Activated B cell treated with CpG ODN at 0.5 μM for 24 hours (primary cell): ENCODE results near the gene SARS2. TPM values are rescaled to one million over a fixed set of nuclear protein-coding genes. Genes with fewer than 3 reads are reported as not detected.

Experiments used
- ATAC-seq: fragments of 200-7000 bp; cut with Tn5 transposase; one replicate; pipeline ENCODE4 v1.10.0; 2021; ENCODE audit warnings: low read depth, mild to moderate bottlenecking, moderate library complexity
- CTCF ChIA-PET: fragments of 350-600 bp; sonication (Branson Sonifier 250); formaldehyde crosslinking; loops from one replicate; lab custom pipeline; 2021; ENCODE audit warnings: antibody characterized with exemption; lab: Charles Lee
- POLR2A ChIA-PET: fragments of 350-600 bp; sonication (Branson Sonifier 250); formaldehyde crosslinking; loops from one replicate; lab custom pipeline; 2021; ENCODE audit warnings: antibody characterized with exemption; lab: Charles Lee
- DNase-seq: peaks from one replicate; pipeline ENCODE4 v3.0.0; 2022
- H3K27ac Mint-ChIP-seq: one replicate; pipeline ENCODE4 v1.8.0; 2020; ENCODE audit warnings: mixed read lengths
- H3K27me3 Mint-ChIP-seq: one replicate; pipeline ENCODE4 v1.8.0; 2021; ENCODE audit warnings: mixed read lengths
- H3K36me3 Mint-ChIP-seq: one replicate; pipeline ENCODE4 v1.8.0; 2021; ENCODE audit warnings: low read depth, mixed read lengths
- H3K4me1 Mint-ChIP-seq: one replicate; pipeline ENCODE4 v1.8.0; 2021; ENCODE audit warnings: mixed read lengths
- H3K4me3 Mint-ChIP-seq: one replicate; pipeline ENCODE4 v1.8.0; 2020; ENCODE audit warnings: mild to moderate bottlenecking, mixed read lengths
- H3K9me3 Mint-ChIP-seq: one replicate; pipeline ENCODE4 v1.8.0; 2020; ENCODE audit warnings: mixed read lengths
- CTCF ChIP-seq: fragments of 200-600 bp; IDR thresholded peaks from one replicate; pipeline ENCODE4 v1.8.0; 2022; ENCODE audit warnings: antibody characterized with exemption, mild to moderate bottlenecking
- intact Hi-C: fragments of 100-400 bp; cut with micrococcal nuclease; formaldehyde crosslinking; loops from one replicate; pipeline ENCODE4 v1.15.1; 2024
- total RNA-seq: library from RNA; stranded (reverse); gene quantifications from 2 replicates; pipeline ENCODE4 v1.2.3, GENCODE V29; 2022

Gene SARS2
- total RNA-seq, 1 donor from 2014 or later = 50.9 TPM

GRCh38 chr19:38893341-38893771 is 37.2 kb downstream of the SARS2 start:
- Mint-ChIP-seq H3K4me1 (peaks cover 11% of the 10 kb centered on the region), H3K27ac (no peak overlapping the region), H3K36me3 (peaks cover 26% of the 10 kb centered on the region), H3K9me3 (no peaks in the 10 kb centered on the region), H3K4me3 (no peak overlapping the region), H3K27me3 (no peaks in the 10 kb centered on the region)
- TF ChIP-seq CTCF = no peak
- no peak for DNase-seq
- no peak for ATAC-seq
- ChIA-PET CTCF (no interaction called here), POLR2A (no interaction called here)
- intact Hi-C loops = no loop called here

- Mint-ChIP-seq H3K4me1 (peaks cover 8% of the 10 kb centered on the region), H3K36me3 (peaks cover 27% of the 10 kb centered on the region), H3K4me3 (no peak overlapping the region), H3K9me3 (no peaks in the 10 kb centered on the region), H3K27ac (no peak overlapping the region), H3K27me3 (no peaks in the 10 kb centered on the region)
- no peak for TF ChIP-seq CTCF
- intact Hi-C loops = no loop called here
- POLR2A ChIA-PET = no interaction called here
- no peak for ATAC-seq
- DNase-seq = no peak
- CTCF ChIA-PET = no interaction called here
Measured at GRCh38 chr19:38892841-38893240, 37.7 kb downstream of the SARS2 start.

GRCh38 chr19:38891771-38892170 is 38.8 kb downstream of the SARS2 start:
- no peak for ATAC-seq
- peaks cover 1% of the 10 kb centered on the region for H3K4me1 Mint-ChIP-seq
- peaks cover 27% of the 10 kb centered on the region for H3K36me3 Mint-ChIP-seq
- CTCF ChIA-PET = no interaction called here
- POLR2A ChIA-PET = interaction anchor here (0.8 kb wide), 1 partner anchor 97 kb away, joined by 3 read pairs; no protein-coding TSS in a partner anchor
- H3K4me3 Mint-ChIP-seq = no peak overlapping the region
- H3K27ac Mint-ChIP-seq = no peak overlapping the region
- DNase-seq = no peak
- TF ChIP-seq CTCF = no peak
- H3K27me3 Mint-ChIP-seq = no peaks in the 10 kb centered on the region
- H3K9me3 Mint-ChIP-seq = no peaks in the 10 kb centered on the region
- intact Hi-C loops = no loop called here

GRCh38 chr19:38890686-38891085 is 39.9 kb downstream of the SARS2 start:
- ChIA-PET CTCF (no interaction called here), POLR2A (interaction anchor here (0.7 kb wide), 1 partner anchor 42 kb away, joined by 3 read pairs; no protein-coding TSS in a partner anchor)
- intact Hi-C loops = no loop called here
- TF ChIP-seq CTCF = no peak
- no peaks in the 10 kb centered on the region for H3K4me1 Mint-ChIP-seq
- H3K27me3 Mint-ChIP-seq = no peaks in the 10 kb centered on the region
- H3K36me3 Mint-ChIP-seq = peaks cover 27% of the 10 kb centered on the region
- H3K9me3 Mint-ChIP-seq = no peaks in the 10 kb centered on the region
- no peak for DNase-seq
- H3K4me3 Mint-ChIP-seq = no peak overlapping the region
- H3K27ac Mint-ChIP-seq = no peak overlapping the region
- no peak for ATAC-seq

GRCh38 chr19:38889803-38890202 is 40.8 kb downstream of the SARS2 start:
- H3K9me3 Mint-ChIP-seq = no peaks in the 10 kb centered on the region
- H3K36me3 Mint-ChIP-seq = peaks cover 27% of the 10 kb centered on the region
- ChIA-PET POLR2A (interaction anchor here (0.5 to 1.4 kb wide), 3 partner anchors 11 to 38 kb away, joined by 4 read pairs; partner anchors contain the start of gene RINL), CTCF (interaction anchor here (0.7 to 1.3 kb wide), 2 partner anchors 41 to 58 kb away, joined by 3 read pairs; partner anchors contain the start of gene ECH1)
- H3K4me3 Mint-ChIP-seq = no peak overlapping the region
- H3K27ac Mint-ChIP-seq = no peak overlapping the region
- H3K27me3 Mint-ChIP-seq = no peaks in the 10 kb centered on the region
- intact Hi-C loops = loop anchor here (10.0 kb wide), 1 partner anchor 375 kb away; no protein-coding TSS in a partner anchor
- no peak for ATAC-seq
- no peak for DNase-seq
- no peaks in the 10 kb centered on the region for H3K4me1 Mint-ChIP-seq
- TF ChIP-seq CTCF = no peak
